Measurements from ENCODE around the gene COLEC12. TPM values are rescaled to one million over a fixed set of nuclear protein-coding genes. Genes with fewer than 3 reads are reported as not detected.
"Not testable (repeated sequence)": the region's sequence is repeated elsewhere in the genome, so short reads cannot be mapped to it uniquely, and the experiment has no call there.

Gene COLEC12
- total and polyA plus RNA-seq, 5 donors from 2014 or later = not detected

GRCh38 chr18:313931-314330 lies 186.6 kb downstream of the COLEC12 start:
- peaks cover 0 to 2% (median 0%) of the 10 kb centered on the region in 7 donors for H3K9me3 Mint-ChIP-seq
- H3K36me3 Mint-ChIP-seq = no peaks in the 10 kb centered on the region
- H3K27ac Mint-ChIP-seq = no peak overlapping the region
- H3K4me1 Mint-ChIP-seq = no peaks in the 10 kb centered on the region
- H3K4me3 Mint-ChIP-seq = no peak overlapping the region
- H3K27me3 ChIP-seq (ENCODE audit: control insufficient read depth, insufficient read depth, low read length) = no peaks in the 10 kb centered on the region
- DNase-seq (no peak), ATAC-seq (ENCODE audit: low read depth in 2 of 2) (no peak)
- H3K4me1 ChIP-seq (ENCODE audit: control insufficient read depth, insufficient read depth, low read length, poor library complexity, severe bottlenecking) = no peaks in the 10 kb centered on the region
- no peak overlapping the region for H3K4me3 ChIP-seq (ENCODE audit: low read depth, low read length)
- H3K27me3 Mint-ChIP-seq = peaks cover 8% of the 10 kb centered on the region
- no peak overlapping the region for H3K27ac ChIP-seq (ENCODE audit: insufficient read depth, low read length, poor library complexity, severe bottlenecking)
- no peaks in the 10 kb centered on the region for H3K36me3 ChIP-seq (ENCODE audit: control insufficient read depth, insufficient read depth, low read length)
- H3K9me3 ChIP-seq (ENCODE audit: control insufficient read depth in 2 of 2, low read length in 2 of 2) = no peaks in the 10 kb centered on the region

GRCh38 chr18:312415-312814 lies 188.1 kb downstream of the COLEC12 start:
- ATAC-seq (ENCODE audit: low read depth in 2 of 2) = no peak
- Histone ChIP-seq H3K4me1 (ENCODE audit: control insufficient read depth, insufficient read depth, low read length, poor library complexity, severe bottlenecking) (no peaks in the 10 kb centered on the region), H3K27me3 (ENCODE audit: control insufficient read depth, insufficient read depth, low read length) (no peaks in the 10 kb centered on the region), H3K4me3 (ENCODE audit: low read depth, low read length) (no peak overlapping the region), H3K27ac (ENCODE audit: insufficient read depth, low read length, poor library complexity, severe bottlenecking) (no peak overlapping the region), H3K9me3 (ENCODE audit: control insufficient read depth in 2 of 2, low read length in 2 of 2) (no peaks in the 10 kb centered on the region), H3K36me3 (ENCODE audit: control insufficient read depth, insufficient read depth, low read length) (no peaks in the 10 kb centered on the region)
- H3K36me3 Mint-ChIP-seq = no peaks in the 10 kb centered on the region
- no peak for DNase-seq
- H3K27me3 Mint-ChIP-seq = peaks cover 14% of the 10 kb centered on the region
- H3K4me1 Mint-ChIP-seq = no peaks in the 10 kb centered on the region
- peak overlapping the region in 1 of 3 donors; percentile 70 for H3K27ac Mint-ChIP-seq
- peaks cover 0 to 2% (median 0%) of the 10 kb centered on the region in 7 donors for H3K9me3 Mint-ChIP-seq
- H3K4me3 Mint-ChIP-seq = no peak overlapping the region

GRCh38 chr18:310042-310441 lies 190.5 kb downstream of the COLEC12 start:
- H3K36me3 Mint-ChIP-seq = no peaks in the 10 kb centered on the region
- no peaks in the 10 kb centered on the region for H3K9me3 ChIP-seq (ENCODE audit: control insufficient read depth in 2 of 2, low read length in 2 of 2)
- ATAC-seq (ENCODE audit: low read depth in 2 of 2) (no peak), DNase-seq (no peak)
- H3K9me3 Mint-ChIP-seq = no peaks in the 10 kb centered on the region
- no peaks in the 10 kb centered on the region for H3K4me1 ChIP-seq (ENCODE audit: control insufficient read depth, insufficient read depth, low read length, poor library complexity, severe bottlenecking)
- no peak overlapping the region for H3K4me3 Mint-ChIP-seq
- H3K27me3 ChIP-seq (ENCODE audit: control insufficient read depth, insufficient read depth, low read length) = no peaks in the 10 kb centered on the region
- no peaks in the 10 kb centered on the region for H3K4me1 Mint-ChIP-seq
- no peak overlapping the region for H3K4me3 ChIP-seq (ENCODE audit: low read depth, low read length)
- H3K27me3 Mint-ChIP-seq = peaks cover 9% of the 10 kb centered on the region
- H3K36me3 ChIP-seq (ENCODE audit: control insufficient read depth, insufficient read depth, low read length) = no peaks in the 10 kb centered on the region
- H3K27ac ChIP-seq (ENCODE audit: insufficient read depth, low read length, poor library complexity, severe bottlenecking) = no peak overlapping the region
- H3K27ac Mint-ChIP-seq = no peak overlapping the region

DNA sequence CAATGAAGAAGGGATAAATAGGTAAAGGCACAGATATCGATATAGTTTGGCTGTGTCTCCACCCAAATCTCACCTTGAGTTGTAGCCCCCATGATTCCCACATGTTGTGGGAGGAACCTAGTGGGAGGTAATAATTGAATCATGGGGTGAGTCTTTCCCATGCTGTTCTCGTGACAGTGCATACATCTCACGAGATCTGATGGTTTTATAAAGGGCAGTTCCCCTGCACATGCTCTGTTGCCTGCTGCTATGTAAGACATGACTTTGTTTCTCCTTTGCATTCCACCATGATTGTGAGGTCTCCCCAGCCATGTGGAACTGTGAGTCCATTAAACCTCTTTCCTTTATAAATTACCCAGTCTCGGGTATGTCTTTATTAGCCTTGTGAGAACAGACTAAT lies 192.4 kb downstream of the COLEC12 start:
- DNase-seq, H3K4me1 Mint-ChIP-seq: not testable (repeated sequence)
- H3K27me3 Mint-ChIP-seq = peaks cover 12% of the 10 kb centered on the region

DNA sequence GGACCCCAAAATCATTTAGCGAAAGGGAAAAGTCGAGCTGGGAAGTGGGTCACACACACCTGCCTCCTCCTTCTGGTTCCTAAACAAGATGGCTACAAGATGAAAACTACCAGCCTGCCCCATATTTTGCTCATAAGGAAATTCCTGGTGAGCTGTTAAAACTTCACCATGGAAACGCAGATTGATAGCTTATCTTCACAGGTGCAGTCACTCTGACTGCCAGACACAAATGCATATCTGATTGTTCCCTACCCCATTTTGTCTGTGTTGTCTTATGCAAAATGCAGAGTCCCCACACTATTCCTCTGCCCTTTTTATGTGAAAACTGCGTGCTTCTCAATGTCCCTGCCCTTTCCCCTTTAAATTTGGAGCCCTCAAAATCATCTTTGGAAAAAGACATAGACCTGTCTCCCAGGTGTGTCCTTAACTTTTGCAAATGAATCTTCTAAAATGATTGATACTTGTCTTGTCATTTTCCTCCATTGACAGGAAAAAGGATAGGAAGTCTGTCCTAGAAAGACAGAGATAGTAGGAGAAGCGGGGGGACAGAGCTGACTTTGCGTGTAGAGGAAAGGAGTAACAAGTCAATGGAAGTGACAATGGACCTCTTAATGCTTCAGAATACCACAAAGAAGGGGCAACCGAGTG lies 193.8 kb downstream of the COLEC12 start:
- peaks cover 12% of the 10 kb centered on the region for H3K27me3 Mint-ChIP-seq
- H3K27me3 ChIP-seq (ENCODE audit: control insufficient read depth, insufficient read depth, low read length) = no peaks in the 10 kb centered on the region

More for the DNA sequence above, 192.4 kb downstream of the COLEC12 start:
- H3K27ac Mint-ChIP-seq; H3K27me3 ChIP-seq (ENCODE audit: control insufficient read depth, insufficient read depth, low read length); ATAC-seq (ENCODE audit: low read depth in 2 of 2); H3K9me3 Mint-ChIP-seq; H3K4me1 ChIP-seq (ENCODE audit: control insufficient read depth, insufficient read depth, low read length, poor library complexity, severe bottlenecking); H3K9me3 ChIP-seq (ENCODE audit: control insufficient read depth in 2 of 2, low read length in 2 of 2); H3K4me3 ChIP-seq (ENCODE audit: low read depth, low read length); H3K27ac ChIP-seq (ENCODE audit: insufficient read depth, low read length, poor library complexity, severe bottlenecking); H3K4me3 Mint-ChIP-seq; H3K36me3 ChIP-seq (ENCODE audit: control insufficient read depth, insufficient read depth, low read length); H3K36me3 Mint-ChIP-seq: not testable (repeated sequence)

DNA sequence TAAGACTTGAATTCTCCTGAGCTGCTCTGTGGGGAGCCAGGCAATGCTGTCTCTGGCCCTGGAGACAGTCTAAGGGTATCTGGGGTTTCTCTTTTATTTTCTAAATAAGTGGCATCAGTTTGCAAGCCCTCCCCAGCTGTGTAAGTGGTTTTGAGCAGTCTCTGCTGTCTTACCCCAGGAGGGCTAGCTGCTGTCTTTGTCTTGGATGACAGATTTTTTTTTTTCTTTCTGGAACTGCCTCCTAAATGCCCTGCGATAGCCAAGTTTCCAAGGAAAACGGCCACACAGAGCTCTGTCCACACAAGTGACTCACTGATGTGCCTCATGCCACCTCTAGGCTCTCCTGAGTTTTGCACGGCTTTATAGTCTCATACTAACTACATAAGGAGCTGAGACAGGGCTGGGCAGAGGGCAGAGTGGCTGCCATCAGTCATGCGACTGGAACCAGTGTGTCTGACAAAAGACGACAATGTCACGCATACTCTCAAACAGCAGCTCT lies 195.4 kb downstream of the COLEC12 start:
- H3K27me3 Mint-ChIP-seq = peaks cover 15% of the 10 kb centered on the region
- no peak overlapping the region for H3K4me3 Mint-ChIP-seq
- H3K9me3 Mint-ChIP-seq = peaks cover 0 to 4% (median 0%) of the 10 kb centered on the region in 7 donors
- no peak for ATAC-seq (ENCODE audit: low read depth in 2 of 2)
- no peaks in the 10 kb centered on the region for H3K36me3 Mint-ChIP-seq
- Histone ChIP-seq H3K36me3 (ENCODE audit: control insufficient read depth, insufficient read depth, low read length) (no peaks in the 10 kb centered on the region), H3K27ac (ENCODE audit: insufficient read depth, low read length, poor library complexity, severe bottlenecking) (no peak overlapping the region), H3K4me3 (ENCODE audit: low read depth, low read length) (no peak overlapping the region), H3K27me3 (ENCODE audit: control insufficient read depth, insufficient read depth, low read length) (no peaks in the 10 kb centered on the region), H3K4me1 (ENCODE audit: control insufficient read depth, insufficient read depth, low read length, poor library complexity, severe bottlenecking) (no peaks in the 10 kb centered on the region), H3K9me3 (ENCODE audit: control insufficient read depth in 2 of 2, low read length in 2 of 2) (peaks cover 0 to 2% of the 10 kb centered on the region in 2 experiments)
- no peak overlapping the region for H3K27ac Mint-ChIP-seq
- DNase-seq = no peak
- no peaks in the 10 kb centered on the region for H3K4me1 Mint-ChIP-seq

More for the DNA sequence above, 193.8 kb downstream of the COLEC12 start:
- H3K27ac ChIP-seq (ENCODE audit: insufficient read depth, low read length, poor library complexity, severe bottlenecking) = no peak overlapping the region
- Mint-ChIP-seq H3K27ac (no peak overlapping the region), H3K4me3 (no peak overlapping the region), H3K4me1 (no peaks in the 10 kb centered on the region), H3K36me3 (no peaks in the 10 kb centered on the region), H3K9me3 (no peaks in the 10 kb centered on the region)
- H3K4me3 ChIP-seq (ENCODE audit: low read depth, low read length) = no peak overlapping the region
- no peaks in the 10 kb centered on the region for H3K36me3 ChIP-seq (ENCODE audit: control insufficient read depth, insufficient read depth, low read length)
- H3K9me3 ChIP-seq (ENCODE audit: control insufficient read depth in 2 of 2, low read length in 2 of 2) = no peaks in the 10 kb centered on the region
- no peak for DNase-seq
- H3K4me1 ChIP-seq (ENCODE audit: control insufficient read depth, insufficient read depth, low read length, poor library complexity, severe bottlenecking) = no peaks in the 10 kb centered on the region
- ATAC-seq (ENCODE audit: low read depth in 2 of 2) = no peak

DNA sequence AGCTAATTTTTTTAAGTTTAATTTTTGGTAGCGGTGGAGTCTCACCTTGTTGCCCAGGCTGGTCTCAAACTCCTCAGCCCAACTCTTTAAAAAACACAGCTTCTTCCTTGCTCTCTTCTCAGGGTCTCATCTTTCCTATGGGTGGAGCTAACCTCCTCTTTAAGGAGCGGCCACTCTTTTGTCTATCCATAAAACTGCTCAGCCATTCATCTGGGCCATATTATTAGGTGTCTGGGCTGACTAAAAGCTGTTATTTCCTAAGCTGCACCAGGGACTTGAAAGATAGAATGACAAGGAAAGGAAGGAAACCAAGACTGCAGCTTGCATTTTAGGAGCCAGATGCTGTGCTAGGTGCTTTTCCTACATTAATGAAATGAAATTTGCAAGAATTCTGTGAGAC lies 196.9 kb downstream of the COLEC12 start:
- no peak overlapping the region for H3K27ac ChIP-seq (ENCODE audit: insufficient read depth, low read length, poor library complexity, severe bottlenecking)
- no peaks in the 10 kb centered on the region for H3K27me3 ChIP-seq (ENCODE audit: control insufficient read depth, insufficient read depth, low read length)
- H3K36me3 ChIP-seq (ENCODE audit: control insufficient read depth, insufficient read depth, low read length) = no peaks in the 10 kb centered on the region
- H3K9me3 Mint-ChIP-seq = peaks cover 0 to 4% (median 0%) of the 10 kb centered on the region in 7 donors
- no peak overlapping the region for H3K4me3 ChIP-seq (ENCODE audit: low read depth, low read length)
- peak overlapping the region in 1 of 4 donors; percentile 40 for H3K4me3 Mint-ChIP-seq
- H3K27me3 Mint-ChIP-seq = peaks cover 10% of the 10 kb centered on the region
- no peak for ATAC-seq (ENCODE audit: low read depth in 2 of 2)
- no peaks in the 10 kb centered on the region for H3K36me3 Mint-ChIP-seq
- H3K27ac Mint-ChIP-seq = no peak overlapping the region
- no peaks in the 10 kb centered on the region for H3K4me1 Mint-ChIP-seq
- no peak for DNase-seq
- H3K4me1 ChIP-seq (ENCODE audit: control insufficient read depth, insufficient read depth, low read length, poor library complexity, severe bottlenecking) = no peaks in the 10 kb centered on the region
- H3K9me3 ChIP-seq (ENCODE audit: control insufficient read depth in 2 of 2, low read length in 2 of 2) = peaks cover 0 to 2% of the 10 kb centered on the region in 2 experiments

DNA sequence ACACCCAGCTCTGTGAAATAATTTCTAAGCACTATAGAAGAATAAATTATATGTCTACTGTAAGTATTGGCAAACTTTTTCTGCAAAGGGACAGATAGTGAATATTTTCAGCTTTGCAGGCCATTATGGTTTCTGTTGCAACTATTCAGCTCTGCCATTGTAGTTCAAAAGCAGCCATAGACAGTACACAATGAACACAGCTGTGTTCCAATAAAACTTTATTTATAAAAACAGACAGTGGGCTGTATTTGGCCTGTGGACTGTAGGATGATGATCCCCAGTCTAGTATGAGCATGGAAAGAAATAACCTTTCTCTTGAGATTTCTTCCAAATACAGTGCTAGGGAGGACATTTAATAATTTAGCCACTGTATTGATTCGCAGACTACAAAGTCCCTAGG lies 197.5 kb downstream of the COLEC12 start:
- H3K27ac Mint-ChIP-seq = no peak overlapping the region
- no peak for DNase-seq
- Histone ChIP-seq H3K27ac (ENCODE audit: insufficient read depth, low read length, poor library complexity, severe bottlenecking) (no peak overlapping the region), H3K4me1 (ENCODE audit: control insufficient read depth, insufficient read depth, low read length, poor library complexity, severe bottlenecking) (no peaks in the 10 kb centered on the region), H3K27me3 (ENCODE audit: control insufficient read depth, insufficient read depth, low read length) (no peaks in the 10 kb centered on the region), H3K4me3 (ENCODE audit: low read depth, low read length) (no peak overlapping the region), H3K36me3 (ENCODE audit: control insufficient read depth, insufficient read depth, low read length) (no peaks in the 10 kb centered on the region), H3K9me3 (ENCODE audit: control insufficient read depth in 2 of 2, low read length in 2 of 2) (peaks cover 0 to 2% of the 10 kb centered on the region in 2 experiments)
- H3K27me3 Mint-ChIP-seq = peaks cover 7% of the 10 kb centered on the region
- no peak overlapping the region for H3K4me3 Mint-ChIP-seq
- no peak for ATAC-seq (ENCODE audit: low read depth in 2 of 2)
- H3K4me1 Mint-ChIP-seq = no peaks in the 10 kb centered on the region
- H3K36me3 Mint-ChIP-seq = no peaks in the 10 kb centered on the region
- peaks cover 0 to 4% (median 0%) of the 10 kb centered on the region in 7 donors for H3K9me3 Mint-ChIP-seq

Data from CD4-positive, CD25-positive, alpha-beta regulatory T cell (primary cell).